ENCODE measurements around the gene FAM171A1. TPM values are rescaled to one million over a fixed set of nuclear protein-coding genes. Genes with fewer than 3 reads are reported as not detected.
A peak's percentile ranks its signal among the peaks of the same experiment; 100 is the strongest.

Gene FAM171A1
- total and polyA plus RNA-seq, 2 of the 13 experiments (the other 11 are each of a cell fraction or from before 2014, with no cell fraction given), result 21.5 to 34.7 TPM

DNA sequence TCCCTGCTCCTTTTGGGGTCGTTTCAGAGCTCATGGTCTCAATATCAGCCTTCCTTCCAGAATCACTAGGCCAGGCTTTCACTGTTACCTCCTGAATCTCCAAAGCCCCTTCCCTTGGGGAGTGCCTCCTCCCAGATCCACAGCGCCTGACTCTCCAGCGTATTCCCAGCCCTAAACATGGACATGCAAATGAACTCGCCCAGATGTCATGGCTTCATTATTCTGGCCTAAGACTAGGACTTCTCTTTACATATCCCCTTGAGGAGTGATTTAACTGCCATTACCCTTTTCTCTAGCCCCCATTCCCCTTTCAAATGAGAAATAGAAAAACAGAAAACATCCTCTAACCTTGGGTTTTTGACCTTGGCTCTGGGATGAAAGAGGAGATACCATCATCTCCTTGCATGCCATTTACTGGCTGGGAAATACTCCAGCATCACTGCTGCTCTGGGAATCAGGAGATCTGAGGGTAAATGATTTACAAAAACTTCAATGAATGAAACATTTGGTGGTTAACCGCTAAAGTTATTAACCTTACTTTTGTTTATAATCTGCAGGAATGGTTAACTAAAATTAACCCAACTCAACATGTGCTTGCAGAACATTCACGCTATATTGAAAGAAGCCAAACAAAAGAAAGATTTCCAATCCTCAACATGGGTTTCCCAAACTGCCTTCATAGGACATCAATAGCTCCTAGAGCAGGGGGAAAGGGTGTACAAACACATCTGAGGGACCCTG is 37.0 kb downstream of the FAM171A1 start (continued):
- TF ChIP-seq, protein P1, sequence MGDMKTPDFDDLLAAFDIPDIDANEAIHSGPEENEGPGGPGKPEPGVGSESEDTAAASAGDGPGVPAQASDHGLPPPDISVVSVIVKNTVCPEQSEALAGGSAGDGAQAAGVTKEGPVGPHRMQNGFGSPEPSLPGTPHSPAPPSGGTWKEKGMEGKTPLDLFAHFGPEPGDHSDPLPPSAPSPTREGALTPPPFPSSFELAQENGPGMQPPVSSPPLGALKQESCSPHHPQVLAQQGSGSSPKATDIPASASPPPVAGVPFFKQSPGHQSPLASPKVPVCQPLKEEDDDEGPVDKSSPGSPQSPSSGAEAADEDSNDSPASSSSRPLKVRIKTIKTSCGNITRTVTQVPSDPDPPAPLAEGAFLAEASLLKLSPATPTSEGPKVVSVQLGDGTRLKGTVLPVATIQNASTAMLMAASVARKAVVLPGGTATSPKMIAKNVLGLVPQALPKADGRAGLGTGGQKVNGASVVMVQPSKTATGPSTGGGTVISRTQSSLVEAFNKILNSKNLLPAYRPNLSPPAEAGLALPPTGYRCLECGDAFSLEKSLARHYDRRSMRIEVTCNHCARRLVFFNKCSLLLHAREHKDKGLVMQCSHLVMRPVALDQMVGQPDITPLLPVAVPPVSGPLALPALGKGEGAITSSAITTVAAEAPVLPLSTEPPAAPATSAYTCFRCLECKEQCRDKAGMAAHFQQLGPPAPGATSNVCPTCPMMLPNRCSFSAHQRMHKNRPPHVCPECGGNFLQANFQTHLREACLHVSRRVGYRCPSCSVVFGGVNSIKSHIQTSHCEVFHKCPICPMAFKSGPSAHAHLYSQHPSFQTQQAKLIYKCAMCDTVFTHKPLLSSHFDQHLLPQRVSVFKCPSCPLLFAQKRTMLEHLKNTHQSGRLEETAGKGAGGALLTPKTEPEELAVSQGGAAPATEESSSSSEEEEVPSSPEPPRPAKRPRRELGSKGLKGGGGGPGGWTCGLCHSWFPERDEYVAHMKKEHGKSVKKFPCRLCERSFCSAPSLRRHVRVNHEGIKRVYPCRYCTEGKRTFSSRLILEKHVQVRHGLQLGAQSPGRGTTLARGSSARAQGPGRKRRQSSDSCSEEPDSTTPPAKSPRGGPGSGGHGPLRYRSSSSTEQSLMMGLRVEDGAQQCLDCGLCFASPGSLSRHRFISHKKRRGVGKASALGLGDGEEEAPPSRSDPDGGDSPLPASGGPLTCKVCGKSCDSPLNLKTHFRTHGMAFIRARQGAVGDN (CRISPR knock-in tag; IDR thresholded peaks at IDR 0.05), result no peak
- TF ChIP-seq ZMAT3 (CRISPR knock-in tag; conservative IDR thresholded peaks at IDR 0.05), result no peak
- TF ChIP-seq HDAC6 (IDR thresholded peaks at IDR 0.05; ENCODE audit: low read depth, low read length), result no peak
- TF ChIP-seq KDM1A (CRISPR knock-in tag; IDR thresholded peaks at IDR 0.05), result 0 out of 2 replicates have a peak, but pooled peaks have one; percentile 10
- TF ChIP-seq POGZ (CRISPR knock-in tag; IDR thresholded peaks at IDR 0.05), result no peak
- TF ChIP-seq CCDC6 (CRISPR knock-in tag; IDR thresholded peaks at IDR 0.05), result no peak
- peak; percentile 60 for TF ChIP-seq PITX1 (CRISPR knock-in tag; IDR thresholded peaks at IDR 0.05)
- TF ChIP-seq ZNF614 (CRISPR knock-in tag; IDR thresholded peaks at IDR 0.05; ENCODE audit: borderline replicate concordance), result 0 out of 2 replicates have a peak, but pooled peaks have one; percentile 42
- TF ChIP-seq GABPB1 (CRISPR knock-in tag; IDR thresholded peaks at IDR 0.05), result no peak
- TF ChIP-seq ZNF296 (CRISPR knock-in tag; conservative IDR thresholded peaks at IDR 0.05), result no peak
- TF ChIP-seq MIER3 (CRISPR knock-in tag; IDR thresholded peaks at IDR 0.05; ENCODE audit: borderline replicate concordance), result no peak
- no peak for TF ChIP-seq SIN3B (IDR thresholded peaks at IDR 0.05; ENCODE audit: low read length)
- no peak for TF ChIP-seq GABPA (IDR thresholded peaks at IDR 0.05; ENCODE audit: low read depth, low read length)
- no peak for TF ChIP-seq GABPA (CRISPR knock-in tag; IDR thresholded peaks at IDR 0.05; ENCODE audit: low read depth)
- TF ChIP-seq CREB1 (IDR thresholded peaks at IDR 0.05), result no peak
- TF ChIP-seq CREB1 (CRISPR knock-in tag; IDR thresholded peaks at IDR 0.05), result peak; percentile 71
- TF ChIP-seq SIN3A (IDR thresholded peaks at IDR 0.05; ENCODE audit: borderline replicate concordance, low read depth, low read length), result no peak
- no peak for TF ChIP-seq ZSCAN25 (CRISPR knock-in tag; IDR thresholded peaks at IDR 0.05)
- TF ChIP-seq, protein P2, sequence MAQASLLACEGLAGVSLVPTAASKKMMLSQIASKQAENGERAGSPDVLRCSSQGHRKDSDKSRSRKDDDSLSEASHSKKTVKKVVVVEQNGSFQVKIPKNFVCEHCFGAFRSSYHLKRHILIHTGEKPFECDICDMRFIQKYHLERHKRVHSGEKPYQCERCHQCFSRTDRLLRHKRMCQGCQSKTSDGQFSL (CRISPR knock-in tag; IDR thresholded peaks at IDR 0.05), result no peak
- TF ChIP-seq KAT2B (IDR thresholded peaks at IDR 0.05; ENCODE audit: borderline replicate concordance, low read depth, low read length), result no peak
- no peak for TF ChIP-seq SCMH1 (CRISPR knock-in tag; IDR thresholded peaks at IDR 0.05; ENCODE audit: borderline replicate concordance)
- no peak for TF ChIP-seq HNRNPLL (IDR thresholded peaks at IDR 0.05; ENCODE audit: low read depth, low read length, poor library complexity, severe bottlenecking)
- 0 out of 2 replicates have a peak, but pooled peaks have one; percentile 11 for TF ChIP-seq ZNF230 (CRISPR knock-in tag; IDR thresholded peaks at IDR 0.05)
- 0 out of 2 replicates have a peak, but pooled peaks have one; percentile 7 for TF ChIP-seq ZNF337 (CRISPR knock-in tag; IDR thresholded peaks at IDR 0.05; ENCODE audit: borderline replicate concordance, low read depth)
- no peak for TF ChIP-seq ZFP37 (CRISPR knock-in tag; IDR thresholded peaks at IDR 0.05; ENCODE audit: borderline replicate concordance)
- no peak for TF ChIP-seq BORCS8-MEF2B (CRISPR knock-in tag; IDR thresholded peaks at IDR 0.05)
- no peak for TF ChIP-seq FOXM1 (CRISPR knock-in tag; IDR thresholded peaks at IDR 0.05)
